Right kidney (tissue), 9 donors: ENCODE measurements around the gene CMPK1.
"Not testable (repeated sequence)": the region's sequence is repeated elsewhere in the genome, so short reads cannot be mapped to it uniquely, and the experiment has no call there.

Source experiments
- DNase-seq: peaks from one replicate; pipeline ENCODE4 v3.0.0-alpha.2; 2016
- long read RNA-seq, 8 donors: transcript quantifications; one replicate each; lab custom pipeline, GENCODE V29; 2026

CMPK1 gene
- long read RNA-seq, donor 1, transcript CMPK1-203 (6 exons, 2,930 nt), result major isoform, 33 of 33 reads
- long read RNA-seq, donor 1, partial matches to known transcripts, result 0 of 33 reads
- long read RNA-seq, donor 1, other reads (novel, unspliced or antisense), result 0 of 33 reads
- long read RNA-seq, donor 2, transcript CMPK1-203 (6 exons, 2,930 nt), result major isoform, 23 of 23 reads
- long read RNA-seq, donor 2, partial matches to known transcripts, result 0 of 23 reads
- long read RNA-seq, donor 2, other reads (novel, unspliced or antisense), result 0 of 23 reads
- long read RNA-seq, donor 3, transcript CMPK1-203 (6 exons, 2,930 nt), result major isoform, 12 of 13 reads
- long read RNA-seq, donor 3, partial matches to known transcripts, result 0 of 13 reads
- long read RNA-seq, donor 3, other reads (novel, unspliced or antisense), result 0 of 13 reads
- long read RNA-seq, donor 4, transcript CMPK1-203 (6 exons, 2,930 nt), result major isoform, 19 of 51 reads
- long read RNA-seq, donor 4, partial matches to known transcripts, result 31 of 51 reads
- long read RNA-seq, donor 4, other reads (novel, unspliced or antisense), result 0 of 51 reads
- long read RNA-seq, donor 5, transcript CMPK1-203 (6 exons, 2,930 nt), result major isoform, 28 of 28 reads
- long read RNA-seq, donor 5, partial matches to known transcripts, result 0 of 28 reads
- long read RNA-seq, donor 5, other reads (novel, unspliced or antisense), result 0 of 28 reads
- long read RNA-seq, donor 6, transcript CMPK1-203 (6 exons, 2,930 nt), result major isoform, 27 of 28 reads
- long read RNA-seq, donor 6, partial matches to known transcripts, result 0 of 28 reads
- long read RNA-seq, donor 6, other reads (novel, unspliced or antisense), result 0 of 28 reads
- long read RNA-seq, donor 7, transcript CMPK1-203 (6 exons, 2,930 nt), result major isoform, 33 of 75 reads
- long read RNA-seq, donor 7, partial matches to known transcripts, result 41 of 75 reads
- long read RNA-seq, donor 7, other reads (novel, unspliced or antisense), result 0 of 75 reads
- long read RNA-seq, donor 8, transcript CMPK1-203 (6 exons, 2,930 nt), result major isoform, 23 of 24 reads
- long read RNA-seq, donor 8, partial matches to known transcripts, result 0 of 24 reads
- long read RNA-seq, donor 8, other reads (novel, unspliced or antisense), result 0 of 24 reads

GRCh38 chr1:47333578-47333921 lies at the start of gene CMPK1:
CMPK1 (plus strand) TSS chr1:47333790; CDS start chr1:47333946, 156 bp downstream.
- DNase-seq, result peak; percentile 87

GRCh38 chr1:47288116-47288515 lies 45.5 kb upstream of the CMPK1 start:
- not testable (repeated sequence) for DNase-seq

- not testable (repeated sequence) for DNase-seq
These were observed 38.7 kb upstream of the CMPK1 start for GRCh38 chr1:47294863-47295262.

- no peak for DNase-seq
These were observed 38.0 kb upstream of the CMPK1 start for GRCh38 chr1:47295579-47295978.

- DNase-seq, result no peak
These were observed 35.4 kb upstream of the CMPK1 start for GRCh38 chr1:47298025-47298699.

GRCh38 chr1:47302472-47302871 lies 31.1 kb upstream of the CMPK1 start:
- DNase-seq, result no peak

GRCh38 chr1:47309427-47309826 lies 24.2 kb upstream of the CMPK1 start:
- DNase-seq, result no peak

- DNase-seq, result peak; percentile 86
These were observed 19.5 kb upstream of the CMPK1 start, which contains the start of gene STIL for GRCh38 chr1:47313915-47314664. STIL (minus strand) TSS chr1:47314147; CDS start chr1:47310319, 3,828 bp downstream.

GRCh38 chr1:47317841-47318240 lies 15.7 kb upstream of the CMPK1 start:
- DNase-seq, result no peak

- DNase-seq, result not testable (repeated sequence)
These were observed 13.6 kb upstream of the CMPK1 start for GRCh38 chr1:47319968-47320367.

- DNase-seq, result no peak
These were observed 10.0 kb upstream of the CMPK1 start for GRCh38 chr1:47323599-47324031.

- no peak for DNase-seq
These were observed 8.9 kb upstream of the CMPK1 start for GRCh38 chr1:47324682-47325081.

- no peak for DNase-seq
These were observed 8.1 kb upstream of the CMPK1 start for GRCh38 chr1:47325528-47325927.

- no peak for DNase-seq
These were observed 7.3 kb upstream of the CMPK1 start for GRCh38 chr1:47326271-47326670.

GRCh38 chr1:47328992-47329391 lies 4.6 kb upstream of the CMPK1 start:
- no peak for DNase-seq

GRCh38 chr1:47330212-47330611 lies 3.4 kb upstream of the CMPK1 start:
- DNase-seq, result no peak

- DNase-seq, result no peak
These were observed 1.7 kb upstream of the CMPK1 start for GRCh38 chr1:47331875-47332274.

- no peak for DNase-seq
These were observed 612 bp upstream of the CMPK1 start for GRCh38 chr1:47332779-47333577.

- peak; percentile 98 for DNase-seq
These were observed 553 bp downstream of the CMPK1 start for GRCh38 chr1:47333922-47334764.
